CD4-positive, CD25-positive, alpha-beta regulatory T cell (primary cell): ENCODE measurements around the gene TSPAN9. TPM values are rescaled to one million over a fixed set of nuclear protein-coding genes. Genes with fewer than 3 reads are reported as not detected.
"Not testable (repeated sequence)": the region's sequence is repeated elsewhere in the genome, so short reads cannot be mapped to it uniquely, and the experiment has no call there.

Source experiments
- ATAC-seq, 2 donors: fragments of 150-1000 bp; cut with Tn5 transposase; one replicate each; pipeline ENCODE4 v1.10.0; 2021; ENCODE audit warnings: low read depth in 2 of 2, moderate number of reproducible peaks in 2 of 2, moderate library complexity in 1 of 2
- DNase-seq, 3 donors: peaks; one replicate each; pipeline versions ENCODE4 v3.0.0 to v3.0.0-alpha.2; 2012 to 2022; ENCODE audit warnings: mixed read lengths in 1 of 3
- H3K27ac ChIP-seq: one replicate; pipeline ENCODE4 v1.7.0; 2013; ENCODE audit warnings: mild to moderate bottlenecking, low read length; ENCODE audit not compliant: insufficient read depth, poor library complexity, severe bottlenecking
- H3K27me3 ChIP-seq: one replicate; pipeline ENCODE4 v1.7.0; 2013; ENCODE audit warnings: low read length; ENCODE audit not compliant: control insufficient read depth, insufficient read depth
- H3K36me3 ChIP-seq: one replicate; pipeline ENCODE4 v1.7.0; 2013; ENCODE audit warnings: mild to moderate bottlenecking, low read length, moderate library complexity; ENCODE audit not compliant: control insufficient read depth, insufficient read depth
- H3K4me1 ChIP-seq: 2 replicates; pipeline ENCODE4 v1.7.0; 2013; ENCODE audit warnings: mild to moderate bottlenecking, low read length; ENCODE audit not compliant: insufficient read depth, control insufficient read depth, poor library complexity, severe bottlenecking
- H3K4me3 ChIP-seq: one replicate; pipeline ENCODE4 v1.7.0; 2013; ENCODE audit warnings: low read depth, mild to moderate bottlenecking, low read length, moderate library complexity
- H3K9me3 ChIP-seq, 2 experiments: 1 replicate in 1 of 2; 2 replicates in 1 of 2; pipeline ENCODE4 v1.7.0; 2013; ENCODE audit warnings: low read length in 2 of 2, mild to moderate bottlenecking in 1 of 2, moderate library complexity in 1 of 2; ENCODE audit not compliant: control insufficient read depth in 2 of 2
- H3K27ac Mint-ChIP-seq, 3 donors: one replicate each; pipeline ENCODE4 v1.8.0; 2020 to 2022; ENCODE audit warnings: mild to moderate bottlenecking in 3 of 3, mixed read lengths in 3 of 3, moderate library complexity in 2 of 3
- H3K27me3 Mint-ChIP-seq: one replicate; pipeline ENCODE4 v1.8.0; 2022; ENCODE audit warnings: mild to moderate bottlenecking, mixed read lengths
- H3K36me3 Mint-ChIP-seq: one replicate; pipeline ENCODE4 v1.8.0; 2020; ENCODE audit warnings: mixed read lengths
- H3K4me1 Mint-ChIP-seq, 4 donors: one replicate each; pipeline ENCODE4 v1.8.0; 2020 to 2022; ENCODE audit warnings: mixed read lengths in 4 of 4, mild to moderate bottlenecking in 1 of 4
- H3K4me3 Mint-ChIP-seq, 4 donors: one replicate each; pipeline ENCODE4 v1.8.0; 2020 to 2022; ENCODE audit warnings: mild to moderate bottlenecking in 4 of 4, mixed read lengths in 4 of 4, moderate library complexity in 3 of 4
- H3K9me3 Mint-ChIP-seq, 7 donors: one replicate each; pipeline ENCODE4 v1.8.0; 2020 to 2022; ENCODE audit warnings: mixed read lengths in 7 of 7, mild to moderate bottlenecking in 3 of 7, moderate library complexity in 2 of 7
- polyA plus RNA-seq, 4 donors: library from polyadenylated mRNA; unstranded; fragments of 300-500 nt; fragmentation: Illumina TruSeq; gene quantifications; one replicate each; pipeline ENCODE4 v1.2.3, GENCODE V29; 2021
- total RNA-seq: library from RNA; stranded (reverse); gene quantifications from one replicate; pipeline ENCODE4 v1.2.3, GENCODE V29; 2022

TSPAN9 gene
- total and polyA plus RNA-seq, 5 donors from 2014 or later: 0.09 to 1.2 (median 0.30) TPM; not detected in 1

DNA sequence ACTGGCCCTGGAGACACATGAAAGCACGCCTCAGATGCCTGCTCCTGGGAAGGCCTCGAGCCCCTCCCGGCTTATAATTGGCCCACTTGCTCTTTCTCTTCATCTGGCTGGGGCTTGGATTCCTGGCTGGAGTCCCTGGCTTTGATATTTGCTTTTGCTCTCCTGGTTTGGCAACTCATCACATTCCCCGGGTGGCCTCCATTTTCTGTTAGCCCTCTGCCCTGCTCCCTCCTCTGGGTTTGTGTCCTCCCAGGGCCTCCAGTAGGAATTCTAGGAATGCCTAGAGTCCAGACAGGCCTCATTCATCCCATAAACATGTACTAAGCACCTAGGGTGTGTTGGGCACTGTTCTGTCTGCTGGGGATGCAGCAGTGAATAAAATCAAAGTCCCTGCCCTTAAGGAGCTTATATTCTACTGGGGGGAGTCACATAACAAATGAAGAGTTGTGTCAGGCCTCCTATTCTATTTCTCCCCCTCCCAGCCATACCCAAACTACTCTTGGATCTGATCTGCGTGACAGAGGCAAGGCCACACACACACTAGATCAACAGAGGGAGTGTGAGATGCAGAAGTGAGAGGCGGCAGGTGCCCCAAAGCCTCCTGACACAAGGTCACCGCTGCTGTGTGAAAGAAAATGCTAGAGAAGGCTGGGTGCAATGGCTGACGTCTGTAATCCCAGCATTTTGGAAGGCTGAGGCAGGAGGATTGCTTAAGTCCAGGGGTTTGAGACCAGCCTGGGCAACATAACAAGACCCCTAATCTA lies 21.3 kb upstream of the TSPAN9 start:
- no peaks in the 10 kb centered on the region for H3K27me3 ChIP-seq
- H3K9me3 Mint-ChIP-seq: peaks cover 0 to 2% (median 0%) of the 10 kb centered on the region in 7 donors
- H3K27ac Mint-ChIP-seq: no peak overlapping the region
- no peak overlapping the region for H3K4me3 Mint-ChIP-seq
- no peak for ATAC-seq
- no peaks in the 10 kb centered on the region for H3K36me3 ChIP-seq
- peaks cover 18% of the 10 kb centered on the region for H3K27me3 Mint-ChIP-seq
- H3K4me3 ChIP-seq: no peak overlapping the region
- H3K9me3 ChIP-seq: no peaks in the 10 kb centered on the region
- no peaks in the 10 kb centered on the region for H3K4me1 ChIP-seq
- no peaks in the 10 kb centered on the region for H3K4me1 Mint-ChIP-seq
- no peak for DNase-seq
- no peaks in the 10 kb centered on the region for H3K36me3 Mint-ChIP-seq
- H3K27ac ChIP-seq: no peak overlapping the region

DNA sequence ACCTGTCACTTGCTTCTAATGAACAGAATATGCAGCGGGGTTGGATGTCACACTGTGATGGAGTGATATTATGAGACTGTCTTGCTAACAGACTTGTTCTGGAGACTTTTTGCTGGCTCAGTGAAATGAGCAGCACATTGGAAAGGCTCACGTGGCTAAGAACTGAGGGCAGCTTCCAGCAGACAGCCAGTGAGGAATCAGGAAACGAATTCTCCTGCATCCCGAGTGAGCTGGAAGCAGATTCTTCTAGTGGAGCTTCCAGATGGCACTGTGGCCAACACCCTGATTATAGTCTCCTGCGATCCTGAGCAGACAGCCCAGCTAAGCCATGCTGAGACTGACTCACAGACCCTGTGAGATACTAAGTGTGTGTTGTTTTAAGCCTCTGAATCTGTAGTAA lies 16.1 kb upstream of the TSPAN9 start:
- peaks cover 4% of the 10 kb centered on the region in 2 experiments for H3K9me3 ChIP-seq
- H3K27ac ChIP-seq: no peak overlapping the region
- H3K27me3 ChIP-seq: no peaks in the 10 kb centered on the region
- ATAC-seq: no peak
- H3K36me3 ChIP-seq: no peaks in the 10 kb centered on the region
- H3K27ac Mint-ChIP-seq: no peak overlapping the region
- no peak overlapping the region for H3K4me3 Mint-ChIP-seq
- H3K4me3 ChIP-seq: no peak overlapping the region
- no peaks in the 10 kb centered on the region for H3K4me1 ChIP-seq
- peaks cover 0 to 5% (median 2%) of the 10 kb centered on the region in 4 donors for H3K4me1 Mint-ChIP-seq
- no peaks in the 10 kb centered on the region for H3K36me3 Mint-ChIP-seq
- peaks cover 28% of the 10 kb centered on the region for H3K27me3 Mint-ChIP-seq
- no peak for DNase-seq
- H3K9me3 Mint-ChIP-seq: peaks cover 0 to 8% (median 2%) of the 10 kb centered on the region in 7 donors

GRCh38 chr12:3061501-3062215 lies 15.5 kb upstream of the TSPAN9 start:
- Mint-ChIP-seq H3K4me1 (peaks cover 0 to 5% (median 2%) of the 10 kb centered on the region in 4 donors), H3K27me3 (peaks cover 23% of the 10 kb centered on the region), H3K9me3 (peaks cover 0 to 8% (median 2%) of the 10 kb centered on the region in 7 donors), H3K27ac (no peak overlapping the region), H3K4me3 (no peak overlapping the region), H3K36me3 (no peaks in the 10 kb centered on the region)
- Histone ChIP-seq H3K4me1 (no peaks in the 10 kb centered on the region), H3K27ac (no peak overlapping the region), H3K9me3 (peaks cover 4% of the 10 kb centered on the region in 2 experiments), H3K4me3 (no peak overlapping the region), H3K36me3 (no peaks in the 10 kb centered on the region), H3K27me3 (no peaks in the 10 kb centered on the region)
- no peak for ATAC-seq
- no peak for DNase-seq

GRCh38 chr12:3065300-3065699 lies 11.9 kb upstream of the TSPAN9 start:
- H3K9me3 ChIP-seq: peaks cover 4% of the 10 kb centered on the region in 2 experiments
- Mint-ChIP-seq H3K27me3 (peaks cover 36% of the 10 kb centered on the region), H3K27ac (no peak overlapping the region), H3K4me3 (no peak overlapping the region), H3K36me3 (no peaks in the 10 kb centered on the region), H3K4me1 (peaks cover 0 to 5% (median 2%) of the 10 kb centered on the region in 4 donors), H3K9me3 (peaks cover 0 to 8% (median 3%) of the 10 kb centered on the region in 7 donors)
- ATAC-seq (no peak), DNase-seq (no peak)
- no peaks in the 10 kb centered on the region for H3K27me3 ChIP-seq
- H3K4me1 ChIP-seq: no peaks in the 10 kb centered on the region
- no peak overlapping the region for H3K4me3 ChIP-seq
- no peak overlapping the region for H3K27ac ChIP-seq
- no peaks in the 10 kb centered on the region for H3K36me3 ChIP-seq

DNA sequence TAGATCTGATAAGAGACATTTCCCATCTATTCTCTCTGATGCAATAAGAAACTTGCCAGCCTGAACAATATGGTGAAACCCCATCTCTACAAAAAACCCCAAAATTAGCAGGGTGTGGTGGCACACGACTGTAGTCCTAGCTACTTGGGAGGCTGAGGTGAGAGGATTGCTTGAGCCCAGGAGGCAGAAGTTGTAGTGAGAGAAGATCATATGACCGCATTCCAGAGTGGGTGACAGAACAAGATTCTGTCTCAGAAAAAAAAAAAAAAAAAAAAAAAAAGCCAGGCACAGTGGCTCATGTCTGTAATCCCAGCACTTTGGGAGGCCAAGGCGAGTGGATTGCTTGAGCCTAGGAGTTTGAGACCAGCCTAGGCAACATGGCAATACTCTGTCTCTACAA lies 11.3 kb upstream of the TSPAN9 start:
- H3K9me3 Mint-ChIP-seq, H3K4me3 ChIP-seq, DNase-seq, H3K4me1 ChIP-seq, H3K4me1 Mint-ChIP-seq, H3K36me3 ChIP-seq, H3K27ac Mint-ChIP-seq, H3K27ac ChIP-seq, ATAC-seq, H3K9me3 ChIP-seq, H3K36me3 Mint-ChIP-seq, H3K4me3 Mint-ChIP-seq, H3K27me3 ChIP-seq: not testable (repeated sequence)
- peaks cover 31% of the 10 kb centered on the region for H3K27me3 Mint-ChIP-seq

DNA sequence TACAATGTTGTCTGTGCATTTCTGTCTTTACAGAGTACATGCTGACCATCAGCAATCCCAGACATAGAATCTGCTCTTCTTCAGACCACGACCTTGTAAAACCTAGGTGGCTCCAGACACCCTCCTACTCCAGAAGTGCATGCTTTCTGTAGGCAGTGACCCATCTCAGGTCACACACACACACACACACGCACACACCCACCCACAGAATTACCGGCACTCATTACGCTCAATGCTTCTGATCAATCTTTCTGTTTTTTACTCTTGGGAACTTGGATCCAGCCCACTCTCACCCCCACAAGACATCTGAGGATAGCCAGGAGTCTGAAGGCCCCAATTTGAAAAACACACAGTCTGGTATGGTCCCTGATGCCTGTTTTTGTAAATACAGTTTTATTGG lies 7.5 kb upstream of the TSPAN9 start:
- ATAC-seq: no peak
- Mint-ChIP-seq H3K9me3 (peaks cover 0 to 5% (median 0%) of the 10 kb centered on the region in 7 donors), H3K36me3 (no peaks in the 10 kb centered on the region), H3K27ac (no peak overlapping the region), H3K4me3 (no peak overlapping the region), H3K4me1 (peaks cover 0 to 5% (median 0%) of the 10 kb centered on the region in 4 donors), H3K27me3 (peaks cover 35% of the 10 kb centered on the region)
- Histone ChIP-seq H3K27ac (no peak overlapping the region), H3K36me3 (no peaks in the 10 kb centered on the region), H3K27me3 (peaks cover 2% of the 10 kb centered on the region), H3K4me1 (no peaks in the 10 kb centered on the region), H3K9me3 (no peaks in the 10 kb centered on the region), H3K4me3 (no peak overlapping the region)
- no peak for DNase-seq

- Histone ChIP-seq H3K27me3 (peaks cover 4% of the 10 kb centered on the region), H3K36me3 (no peaks in the 10 kb centered on the region), H3K4me3 (no peak overlapping the region), H3K27ac (no peak overlapping the region), H3K4me1 (peaks cover 1% of the 10 kb centered on the region), H3K9me3 (no peaks in the 10 kb centered on the region)
- Mint-ChIP-seq H3K4me3 (no peak overlapping the region), H3K27ac (no peak overlapping the region), H3K27me3 (peaks cover 30% of the 10 kb centered on the region), H3K36me3 (no peaks in the 10 kb centered on the region), H3K4me1 (peaks cover 0 to 7% (median 0%) of the 10 kb centered on the region in 4 donors), H3K9me3 (peaks cover 0 to 5% (median 0%) of the 10 kb centered on the region in 7 donors)
- ATAC-seq: no peak
- no peak for DNase-seq
Measured at GRCh38 chr12:3071107-3071506, 6.1 kb upstream of the TSPAN9 start.
